Mesothelial cell of epicardium (in vitro differentiated cells): ENCODE data around the gene RALBP1. TPM values are rescaled to one million over a fixed set of nuclear protein-coding genes. Genes with fewer than 3 reads are reported as not detected.
A peak's percentile ranks its signal among the peaks of the same experiment; 100 is the strongest.
"Not testable (repeated sequence)": the region's sequence is repeated elsewhere in the genome, so short reads cannot be mapped to it uniquely, and the experiment has no call there.

Experiments
- DNase-seq, 2 experiments: peaks; one replicate each; pipeline ENCODE4 v3.0.0; 2021; ENCODE audit warnings: low spot score in 2 of 2; ENCODE audit not compliant: unreplicated experiment in 2 of 2
- H3K27ac Mint-ChIP-seq: 2 replicates; pipeline ENCODE4 v1.8.0; 2021; ENCODE audit warnings: mixed read lengths
- H3K27me3 Mint-ChIP-seq: 2 replicates; pipeline ENCODE4 v1.8.0; 2021; ENCODE audit warnings: low read depth, mixed read lengths
- H3K36me3 Mint-ChIP-seq: 2 replicates; pipeline ENCODE4 v1.8.0; 2021; ENCODE audit warnings: mixed read lengths
- H3K4me1 Mint-ChIP-seq: 2 replicates; pipeline ENCODE4 v1.8.0; 2021; ENCODE audit warnings: mixed read lengths
- H3K4me3 Mint-ChIP-seq: 2 replicates; pipeline ENCODE4 v1.8.0; 2021; ENCODE audit warnings: mild to moderate bottlenecking, moderate library complexity, mixed read lengths
- H3K9me3 Mint-ChIP-seq: 2 replicates; pipeline ENCODE4 v1.8.0; 2021; ENCODE audit warnings: mixed read lengths
- CTCF ChIP-seq: fragments of 200-600 bp; sonication (generic); IDR thresholded peaks from one replicate; pipeline ENCODE4 v1.5.0; 2021; ENCODE audit warnings: antibody characterized with exemption; ENCODE audit not compliant: unreplicated experiment
- total RNA-seq: library from RNA; stranded (reverse); gene quantifications from 3 replicates; pipeline ENCODE4 v1.2.1, GENCODE V29; 2021

Gene RALBP1
- total RNA-seq, 1 donor from 2014 or later, result 44.7 TPM

GRCh38 chr18:9431296-9431695 is 44.0 kb upstream of the RALBP1 start:
- H3K4me3 Mint-ChIP-seq, result no peak overlapping the region
- H3K27ac Mint-ChIP-seq, result no peak overlapping the region
- H3K9me3 Mint-ChIP-seq, result peaks cover 4% of the 10 kb centered on the region
- no peaks in the 10 kb centered on the region for H3K27me3 Mint-ChIP-seq
- H3K36me3 Mint-ChIP-seq, result no peaks in the 10 kb centered on the region
- peaks cover 20% of the 10 kb centered on the region for H3K4me1 Mint-ChIP-seq
- TF ChIP-seq CTCF, result no peak
- DNase-seq, result no peak

GRCh38 chr18:9433122-9433521 is 42.2 kb upstream of the RALBP1 start:
- H3K27me3 Mint-ChIP-seq, H3K36me3 Mint-ChIP-seq, H3K9me3 Mint-ChIP-seq, DNase-seq, H3K4me3 Mint-ChIP-seq: not testable (repeated sequence)
- H3K4me1 Mint-ChIP-seq, result peaks cover 32% of the 10 kb centered on the region
- peak overlapping the region; percentile 86 for H3K27ac Mint-ChIP-seq

GRCh38 chr18:9433671-9434121 is 41.6 kb upstream of the RALBP1 start:
- Mint-ChIP-seq H3K27me3 (no peaks in the 10 kb centered on the region), H3K9me3 (peaks cover 4% of the 10 kb centered on the region), H3K4me3 (peak overlapping the region; percentile 2), H3K27ac (peak overlapping the region; percentile 93), H3K4me1 (peaks cover 31% of the 10 kb centered on the region), H3K36me3 (no peaks in the 10 kb centered on the region)
- TF ChIP-seq CTCF, result no peak
- no peak for DNase-seq

GRCh38 chr18:9434122-9434701 is 41.1 kb upstream of the RALBP1 start:
- no peak for DNase-seq
- no peaks in the 10 kb centered on the region for H3K27me3 Mint-ChIP-seq
- H3K9me3 Mint-ChIP-seq, result peaks cover 4% of the 10 kb centered on the region
- no peak overlapping the region for H3K4me3 Mint-ChIP-seq
- H3K36me3 Mint-ChIP-seq, result no peaks in the 10 kb centered on the region
- TF ChIP-seq CTCF, result no peak
- peak overlapping the region; percentile 93 for H3K27ac Mint-ChIP-seq
- H3K4me1 Mint-ChIP-seq, result peaks cover 29% of the 10 kb centered on the region

GRCh38 chr18:9435041-9435440 is 40.3 kb upstream of the RALBP1 start:
- no peak for DNase-seq
- Mint-ChIP-seq H3K27ac (peak overlapping the region; percentile 92), H3K36me3 (no peaks in the 10 kb centered on the region), H3K4me1 (peaks cover 29% of the 10 kb centered on the region), H3K27me3 (no peaks in the 10 kb centered on the region), H3K9me3 (peaks cover 4% of the 10 kb centered on the region), H3K4me3 (no peak overlapping the region)
- TF ChIP-seq CTCF, result no peak

- H3K27ac Mint-ChIP-seq, result peak overlapping the region; percentile 92
Observed at GRCh38 chr18:9436206-9436929, 38.9 kb upstream of the RALBP1 start.

More at GRCh38 chr18:9436206-9436929, 38.9 kb upstream of the RALBP1 start:
- Mint-ChIP-seq H3K36me3 (no peaks in the 10 kb centered on the region), H3K4me3 (no peak overlapping the region), H3K27me3 (no peaks in the 10 kb centered on the region), H3K4me1 (peaks cover 29% of the 10 kb centered on the region), H3K9me3 (no peaks in the 10 kb centered on the region)
- no peak for TF ChIP-seq CTCF
- DNase-seq, result no peak
